Large intestine (tissue), 3 donors: ENCODE measurements around the gene TMEM273. TPM values are rescaled to one million over a fixed set of nuclear protein-coding genes. Genes with fewer than 3 reads are reported as not detected.
A peak's percentile ranks its signal among the peaks of the same experiment; 100 is the strongest.

Experiments
- DNase-seq, 2 donors: peaks; one replicate each; pipeline versions ENCODE4 v3.0.0 to v3.0.0-alpha.2; 2013
- H3K27ac ChIP-seq: one replicate; pipeline ENCODE4 v1.5.1; 2013; ENCODE audit warnings: low read length
- H3K27me3 ChIP-seq: 2 replicates; pipeline ENCODE4 v1.6.1; 2013; ENCODE audit warnings: low read length; ENCODE audit not compliant: control insufficient read depth, insufficient read depth
- H3K36me3 ChIP-seq: 2 replicates; pipeline ENCODE4 v1.6.1; 2013; ENCODE audit warnings: low read length; ENCODE audit not compliant: control insufficient read depth, insufficient read depth
- H3K4me1 ChIP-seq: one replicate; pipeline ENCODE4 v1.6.1; 2013; ENCODE audit warnings: low read length; ENCODE audit not compliant: control insufficient read depth, insufficient read depth
- H3K4me3 ChIP-seq: one replicate; pipeline ENCODE4 v1.5.1; 2013; ENCODE audit warnings: low read length
- H3K9me3 ChIP-seq: one replicate; pipeline ENCODE4 v1.6.1; 2013; ENCODE audit warnings: mild to moderate bottlenecking, low read depth, low read length, moderate library complexity; ENCODE audit not compliant: control insufficient read depth
- WGBS: methylation state at CpG from one replicate; pipeline ENCODE4 v1.1.5; 2013; ENCODE audit warnings: low lambda C conversion rate; ENCODE audit not compliant: insufficient coverage; 5-methylcytosine and 5-hydroxymethylcytosine counted together
- polyA plus RNA-seq: library from polyadenylated mRNA; unstranded; fragments of 120-200 nt; gene quantifications from one replicate; pipeline ENCODE4 v1.2.1, GENCODE V29; 2013

The TMEM273 gene
- polyA plus RNA-seq, 1 donor, result 5.5 TPM

DNA sequence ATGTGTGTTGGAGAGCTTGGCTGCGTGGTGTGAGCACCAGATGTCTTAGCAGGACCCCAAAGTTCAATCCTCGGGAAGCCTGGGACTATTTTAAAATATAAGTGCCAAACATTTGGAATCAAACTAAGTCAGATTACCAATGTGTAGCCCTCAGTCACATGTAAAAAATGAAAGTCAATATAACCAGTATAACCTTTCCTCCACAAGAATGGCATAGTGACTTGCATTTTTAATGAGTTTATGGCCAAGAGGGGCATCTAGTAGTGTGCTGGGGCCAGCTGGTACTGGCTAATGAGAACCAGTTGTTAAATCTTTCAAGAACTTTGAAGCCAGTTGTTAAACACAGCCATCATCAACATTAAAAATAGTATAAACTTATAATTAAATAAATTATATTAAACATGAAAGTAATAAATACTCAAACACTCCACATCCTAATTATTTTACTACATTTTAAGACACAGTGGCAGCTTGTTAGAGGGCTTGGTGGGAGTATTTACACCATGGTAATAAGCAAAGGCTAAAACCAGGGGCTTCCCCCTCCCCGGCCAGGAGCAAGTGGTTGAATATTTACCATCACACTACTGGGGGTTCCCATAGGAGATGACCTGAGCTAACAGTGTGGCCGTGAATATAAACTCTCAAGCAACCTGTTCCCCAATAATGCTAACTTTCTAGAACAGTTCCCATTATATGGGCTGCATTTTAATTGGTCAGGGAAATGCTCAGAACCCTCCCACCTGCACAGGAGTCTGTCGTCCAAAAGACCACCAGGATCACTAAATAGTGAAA lies 46.5 kb downstream of the TMEM273 start:
- Histone ChIP-seq H3K27ac (no peak overlapping the region), H3K27me3 (peaks cover 5% of the 10 kb centered on the region), H3K4me3 (no peak overlapping the region), H3K4me1 (no peaks in the 10 kb centered on the region), H3K9me3 (no peaks in the 10 kb centered on the region), H3K36me3 (no peaks in the 10 kb centered on the region)
- no peak for DNase-seq
- WGBS, result no CpG with 5 or more reads among the region's 5 CpGs

DNA sequence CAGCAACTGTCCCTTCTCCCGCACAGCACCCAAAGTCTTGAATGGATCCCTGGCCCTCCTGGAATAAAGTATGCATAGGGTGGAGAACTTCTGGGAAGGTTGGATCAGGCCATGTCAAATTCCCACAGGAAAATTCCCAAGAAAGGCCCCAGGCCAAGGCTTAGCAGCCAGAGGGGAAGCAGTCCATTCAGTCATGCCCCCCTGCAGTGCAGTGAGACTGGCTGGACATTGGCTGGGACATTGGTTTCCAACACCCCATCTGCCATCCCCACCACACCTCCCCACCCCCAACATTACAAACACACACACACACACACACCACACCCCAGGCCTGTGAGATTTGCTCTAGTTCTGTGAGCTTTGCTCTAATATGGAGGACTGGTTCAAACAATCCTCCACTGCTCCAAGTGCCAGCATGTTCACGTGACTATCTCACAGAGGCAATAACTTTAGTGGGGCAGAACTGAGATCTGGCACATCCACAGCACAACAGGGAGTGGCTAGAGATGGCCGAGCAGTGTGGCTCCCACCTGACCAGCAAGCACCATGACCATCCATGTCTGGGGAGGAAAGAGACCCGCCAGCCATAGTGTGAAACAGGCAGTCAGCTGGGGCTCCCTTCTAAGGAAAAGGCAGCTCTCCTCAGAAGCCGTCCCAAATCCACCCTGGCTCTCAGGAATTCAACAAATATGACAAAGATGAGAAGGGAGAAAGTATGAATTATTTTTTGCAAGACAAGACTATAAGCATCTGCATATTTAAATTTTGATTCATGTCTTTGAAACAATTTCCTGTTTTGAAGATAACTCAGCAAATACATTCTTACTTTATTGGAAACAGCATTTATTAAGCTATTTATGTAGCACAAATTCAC lies 47.6 kb downstream of the TMEM273 start:
- WGBS, result no CpG with 5 or more reads among the region's 5 CpGs
- Histone ChIP-seq H3K36me3 (no peaks in the 10 kb centered on the region), H3K4me1 (no peaks in the 10 kb centered on the region), H3K9me3 (no peaks in the 10 kb centered on the region), H3K27me3 (peaks cover 5% of the 10 kb centered on the region), H3K4me3 (no peak overlapping the region), H3K27ac (no peak overlapping the region)
- DNase-seq, result no peak

DNA sequence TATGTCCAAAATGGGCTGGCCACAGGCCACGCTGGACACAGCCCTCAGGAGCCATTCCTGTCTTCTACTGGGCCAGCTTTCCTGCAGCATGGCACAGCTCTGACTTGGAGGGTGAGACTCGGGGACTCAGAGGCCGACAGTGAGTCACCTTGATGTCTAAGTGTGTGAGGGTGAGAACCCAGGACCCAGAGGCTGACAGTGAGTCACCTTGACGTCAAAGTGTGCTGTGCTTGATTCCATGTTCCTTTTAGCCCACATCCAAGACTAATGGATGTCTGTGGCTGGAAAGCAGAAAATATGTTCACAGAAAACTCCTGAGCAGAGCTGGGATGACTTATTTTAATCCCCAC lies 48.4 kb downstream of the TMEM273 start:
- no CpG with 5 or more reads among the region's 4 CpGs for WGBS

DNA sequence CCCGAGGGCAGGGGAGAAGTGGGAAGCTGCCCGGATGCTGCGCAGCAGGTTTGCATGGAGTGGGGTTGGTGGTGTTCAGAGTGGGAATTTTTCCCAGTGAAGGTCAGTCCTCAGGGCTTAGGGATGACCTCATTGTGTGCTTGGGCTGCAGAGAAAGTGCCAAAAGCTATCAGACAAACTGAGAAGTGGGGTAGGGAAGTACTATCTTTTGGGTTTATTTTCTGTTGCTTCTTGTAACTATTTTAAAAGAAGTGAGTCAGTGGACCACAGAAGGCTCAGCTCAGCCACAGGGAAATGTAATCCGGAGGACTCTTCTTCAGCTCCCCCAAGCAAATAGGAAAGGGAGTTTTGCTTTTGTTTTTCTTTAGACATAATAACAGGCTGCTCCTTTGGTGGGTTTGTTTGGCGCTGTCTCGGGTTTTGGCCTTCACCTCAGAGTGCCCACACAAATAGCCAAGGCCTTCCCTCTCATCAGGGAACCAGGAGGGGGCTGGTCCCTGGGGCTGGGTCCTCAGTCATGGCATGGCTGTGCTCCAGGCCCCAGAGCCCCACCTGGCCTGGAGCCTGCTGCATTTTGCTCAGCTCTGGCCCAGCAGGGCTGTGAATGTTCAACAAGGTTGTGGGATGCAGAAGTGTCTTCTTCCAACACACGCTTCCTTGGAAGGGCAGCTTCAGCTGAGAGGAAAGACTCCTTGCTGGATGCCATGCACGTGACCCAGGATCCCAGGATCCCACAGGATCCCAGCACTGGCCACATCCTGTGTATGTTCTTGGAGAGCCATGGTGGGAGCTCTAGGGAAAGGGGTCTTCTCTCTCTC lies 49.0 kb downstream of the TMEM273 start:
- H3K4me3 ChIP-seq, result no peak overlapping the region
- DNase-seq, result no peak
- H3K4me1 ChIP-seq, result no peaks in the 10 kb centered on the region
- H3K9me3 ChIP-seq, result no peaks in the 10 kb centered on the region
- no peaks in the 10 kb centered on the region for H3K36me3 ChIP-seq
- peaks cover 5% of the 10 kb centered on the region for H3K27me3 ChIP-seq
- no peak overlapping the region for H3K27ac ChIP-seq
- WGBS, result no CpG with 5 or more reads among the region's 8 CpGs

More for the DNA sequence above, 48.4 kb downstream of the TMEM273 start:
- Histone ChIP-seq H3K9me3 (no peaks in the 10 kb centered on the region), H3K27me3 (peaks cover 5% of the 10 kb centered on the region), H3K36me3 (no peaks in the 10 kb centered on the region), H3K4me3 (no peak overlapping the region), H3K27ac (no peak overlapping the region), H3K4me1 (no peaks in the 10 kb centered on the region)
- DNase-seq, result no peak

DNA sequence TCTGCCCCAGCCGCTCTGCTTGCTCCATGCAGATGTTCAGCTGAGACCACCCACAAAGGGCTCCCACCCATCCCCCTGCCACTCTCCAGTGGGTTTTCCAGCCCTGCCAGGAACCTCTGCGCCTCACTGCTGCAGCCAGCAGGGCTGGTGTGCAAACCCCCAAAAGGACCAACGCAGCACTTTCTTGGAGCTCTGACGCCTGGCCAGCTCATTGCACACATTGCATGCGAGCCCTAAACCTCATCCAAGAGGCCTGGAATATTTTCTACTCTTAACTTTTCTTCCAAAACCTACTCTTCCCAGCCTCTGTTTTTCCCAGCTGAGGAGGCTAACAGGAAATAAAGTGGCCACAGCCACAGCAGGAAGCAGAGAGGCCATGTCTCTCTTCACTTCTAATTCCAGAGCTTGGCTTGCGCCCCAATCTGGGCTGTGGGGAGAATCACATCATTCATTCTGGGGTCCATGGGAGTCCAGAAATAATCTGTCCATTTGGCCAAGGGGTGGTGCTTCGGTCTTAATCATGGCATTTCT lies 49.8 kb downstream of the TMEM273 start:
- no peak for DNase-seq
- H3K9me3 ChIP-seq, result no peaks in the 10 kb centered on the region
- H3K36me3 ChIP-seq, result no peaks in the 10 kb centered on the region
- H3K4me3 ChIP-seq, result no peak overlapping the region
- no CpG with 5 or more reads among the region's 7 CpGs for WGBS
- H3K27me3 ChIP-seq, result peaks cover 7% of the 10 kb centered on the region
- H3K4me1 ChIP-seq, result no peaks in the 10 kb centered on the region
- H3K27ac ChIP-seq, result no peak overlapping the region

DNA sequence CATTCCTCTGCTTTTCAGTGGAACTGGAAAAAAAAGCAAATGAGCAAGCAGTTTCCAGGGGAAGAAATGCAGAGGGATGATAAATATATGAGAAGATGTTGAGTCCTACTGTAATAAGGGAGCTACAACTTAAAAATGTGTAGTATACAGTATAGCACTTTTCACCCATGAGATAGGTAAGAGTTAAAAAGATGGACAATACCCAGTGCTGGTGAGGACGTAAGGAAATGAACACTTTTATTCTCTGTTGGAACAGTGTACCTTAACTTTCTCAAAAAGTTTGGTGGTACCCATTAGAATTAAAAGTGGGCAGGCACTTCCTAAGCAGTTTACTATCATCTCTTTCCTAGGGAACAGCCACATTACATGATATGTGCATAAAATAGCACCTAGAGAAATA lies 51.7 kb downstream of the TMEM273 start:
- no peaks in the 10 kb centered on the region for H3K4me1 ChIP-seq

DNA sequence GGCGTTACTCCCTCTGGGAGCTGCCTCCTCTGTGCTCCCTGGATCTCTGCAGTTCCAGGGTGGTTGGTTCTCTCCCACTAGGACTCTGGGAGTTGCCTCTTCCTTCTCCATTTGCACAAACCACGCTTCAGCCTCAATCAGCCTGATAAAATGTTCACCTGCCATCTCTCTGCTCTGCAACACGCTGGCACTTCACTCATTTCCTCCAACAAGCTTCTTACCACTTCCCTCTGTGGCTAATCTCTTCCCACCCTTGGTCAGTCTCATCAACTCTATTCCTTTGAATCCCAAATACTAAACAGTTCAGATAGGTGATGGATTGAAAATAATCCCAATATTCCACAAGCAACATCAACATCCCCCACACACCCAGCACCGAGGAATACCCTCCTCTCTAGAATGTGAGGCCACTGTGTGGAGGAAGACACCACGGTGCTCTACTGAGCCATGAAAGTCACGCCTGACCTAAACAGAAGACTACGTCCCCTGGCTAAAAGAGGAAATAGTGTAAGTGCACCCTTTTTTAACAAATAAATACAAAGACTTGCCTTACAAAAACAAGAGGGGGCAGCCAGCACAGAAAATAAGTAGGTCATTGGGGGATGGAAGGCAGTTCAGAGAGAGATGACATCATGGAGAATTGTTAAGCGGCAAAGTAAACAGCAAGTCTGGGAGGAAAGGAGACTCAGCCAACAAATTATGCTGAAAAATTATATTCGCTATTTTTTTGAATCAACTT lies 52.4 kb downstream of the TMEM273 start:
- H3K27me3 ChIP-seq, result peaks cover 2% of the 10 kb centered on the region
- DNase-seq, result peak; percentile 34 to 41
- no peaks in the 10 kb centered on the region for H3K9me3 ChIP-seq
- H3K4me3 ChIP-seq, result no peak overlapping the region
- H3K27ac ChIP-seq, result no peak overlapping the region
- WGBS, result 67% methylated on average over 1 of the region's 9 CpGs
- no peaks in the 10 kb centered on the region for H3K4me1 ChIP-seq
- H3K36me3 ChIP-seq, result no peaks in the 10 kb centered on the region

More for the DNA sequence above, 51.7 kb downstream of the TMEM273 start:
- no peaks in the 10 kb centered on the region for H3K9me3 ChIP-seq
- H3K36me3 ChIP-seq, result no peaks in the 10 kb centered on the region
- WGBS, result no CpG with 5 or more reads among the region's 1 CpG
- H3K4me3 ChIP-seq, result no peak overlapping the region
- H3K27me3 ChIP-seq, result peaks cover 6% of the 10 kb centered on the region
- no peak overlapping the region for H3K27ac ChIP-seq
- no peak for DNase-seq

DNA sequence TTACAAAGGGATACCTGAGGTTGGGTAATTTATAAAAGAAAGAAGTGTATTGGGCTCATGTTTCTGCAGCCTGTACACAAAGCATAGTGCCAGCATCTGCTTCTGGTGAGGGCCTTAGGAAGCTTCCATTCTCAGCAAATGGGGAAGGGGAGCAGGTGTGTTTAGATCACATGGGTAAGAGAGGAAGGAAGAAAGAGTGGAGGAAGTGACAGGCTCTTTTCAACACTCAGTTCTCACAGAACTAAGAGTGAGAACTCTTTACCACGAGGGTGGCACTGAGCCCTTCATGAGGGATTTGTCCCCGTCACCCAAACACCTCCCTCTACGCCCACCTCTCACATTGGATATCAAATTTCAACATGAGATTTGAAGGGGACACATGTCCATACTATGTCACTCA lies 53.9 kb downstream of the TMEM273 start:
- H3K27ac ChIP-seq, result no peak overlapping the region
- no peaks in the 10 kb centered on the region for H3K4me1 ChIP-seq
- no peaks in the 10 kb centered on the region for H3K9me3 ChIP-seq
- no peaks in the 10 kb centered on the region for H3K36me3 ChIP-seq
- no CpG with 5 or more reads among the region's 3 CpGs for WGBS
- no peak overlapping the region for H3K4me3 ChIP-seq
- peaks cover 2% of the 10 kb centered on the region for H3K27me3 ChIP-seq
- no peak for DNase-seq

DNA sequence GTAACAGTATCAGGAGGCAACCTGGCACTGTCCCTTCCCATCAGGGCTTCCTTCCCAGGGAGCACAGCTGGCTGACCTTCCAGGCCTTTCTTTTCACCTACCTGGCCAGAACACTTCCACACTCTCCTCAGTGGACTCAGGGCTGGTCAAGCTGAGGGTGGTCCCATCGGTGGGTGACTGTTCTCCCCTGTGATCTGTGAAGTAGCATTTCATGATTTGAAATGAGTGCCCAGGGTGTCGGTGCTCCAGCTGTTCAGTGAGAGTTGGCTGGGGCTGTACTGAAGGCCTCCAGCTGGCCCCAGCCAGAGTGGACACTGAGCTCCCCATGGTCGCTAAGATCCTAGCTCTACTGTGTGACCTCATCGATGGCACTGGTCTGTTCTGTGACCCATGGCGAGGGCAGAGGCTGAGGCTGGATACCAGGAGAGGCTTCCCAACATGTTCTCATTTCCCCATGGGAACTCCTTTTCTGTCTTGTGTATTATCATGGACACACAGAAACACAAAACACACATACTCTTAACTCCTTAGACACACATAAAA lies 54.4 kb downstream of the TMEM273 start, which contains the start of gene FAM170B:
Gene FAM170B (minus strand): TSS at position 316 of the 543 bp plus-strand sequence. CDS start 103 bp downstream, at position 213.
- H3K36me3 ChIP-seq, result no peaks in the 10 kb centered on the region
- DNase-seq, result no peak
- H3K4me3 ChIP-seq, result no peak within 1 kb of the TSS
- no peak within 1 kb of the TSS for H3K27ac ChIP-seq
- H3K4me1 ChIP-seq, result no peaks in the 10 kb centered on the region
- H3K27me3 ChIP-seq, result peaks cover 2% of the 10 kb centered on the region
- no peaks in the 10 kb centered on the region for H3K9me3 ChIP-seq
- no CpG with 5 or more reads among the region's 5 CpGs for WGBS
